H9 (cell line): ENCODE measurements around the gene B4GALNT2. TPM values are rescaled to one million over a fixed set of nuclear protein-coding genes. Genes with fewer than 3 reads are reported as not detected.

Source experiments
- DNase-seq: peaks from one replicate; pipeline ENCODE4 v3.0.0-alpha.2; 2017
- H2AFZ ChIP-seq: one replicate; pipeline ENCODE4 v1.6.1; 2013; ENCODE audit warnings: mild to moderate bottlenecking, low read length, control low read depth, moderate library complexity
- H2AK5ac ChIP-seq: 2 replicates; pipeline ENCODE4 v1.6.1; 2013; ENCODE audit warnings: low read length, control low read depth, mixed read lengths; ENCODE audit not compliant: insufficient read length
- H2BK120ac ChIP-seq: one replicate; pipeline ENCODE4 v1.6.1; 2013; ENCODE audit warnings: low read depth, mild to moderate bottlenecking, low read length, control low read depth, inconsistent platforms; ENCODE audit not compliant: poor library complexity, severe bottlenecking
- H2BK12ac ChIP-seq: 2 replicates; pipeline ENCODE4 v1.6.1; 2013; ENCODE audit warnings: low read length, control low read depth, mixed read lengths, low read depth; ENCODE audit not compliant: insufficient read length
- H2BK15ac ChIP-seq: 2 replicates; pipeline ENCODE4 v1.6.1; 2013; ENCODE audit warnings: low read depth, low read length, control low read depth
- H2BK20ac ChIP-seq: one replicate; pipeline ENCODE4 v1.6.1; 2013; ENCODE audit warnings: low read depth, mild to moderate bottlenecking, low read length, control low read depth, inconsistent platforms; ENCODE audit not compliant: poor library complexity, severe bottlenecking
- H2BK5ac ChIP-seq: 2 replicates; pipeline ENCODE4 v1.6.1; 2013; ENCODE audit warnings: low read length, control low read depth, mixed read lengths; ENCODE audit not compliant: insufficient read length
- H3K14ac ChIP-seq: 2 replicates; pipeline ENCODE4 v1.6.1; 2013; ENCODE audit warnings: low read length, control low read depth; ENCODE audit not compliant: insufficient read depth
- H3K18ac ChIP-seq: 2 replicates; pipeline ENCODE4 v1.6.1; 2013; ENCODE audit warnings: low read depth, mild to moderate bottlenecking, mixed read lengths, low read length, control low read depth; ENCODE audit not compliant: insufficient read length
- H3K23ac ChIP-seq: 2 replicates; pipeline ENCODE4 v1.6.1; 2013; ENCODE audit warnings: low read length, control low read depth, mixed read lengths, low read depth; ENCODE audit not compliant: insufficient read length
- H3K23me2 ChIP-seq: 2 replicates; pipeline ENCODE4 v1.6.1; 2013; ENCODE audit warnings: low read depth, mild to moderate bottlenecking, mixed read lengths, low read length, control low read depth; ENCODE audit not compliant: insufficient read length, poor library complexity, severe bottlenecking
- H3K27ac ChIP-seq: 2 replicates; pipeline ENCODE4 v1.5.1; 2013; ENCODE audit warnings: low read length, control low read depth, mixed read lengths, low read depth; ENCODE audit not compliant: insufficient read length
- H3K27me3 ChIP-seq: 2 replicates; pipeline ENCODE4 v1.6.1; 2013; ENCODE audit warnings: low read length, control low read depth, inconsistent platforms; ENCODE audit not compliant: insufficient read depth
- H3K4ac ChIP-seq: 2 replicates; pipeline ENCODE4 v1.6.1; 2013; ENCODE audit warnings: low read depth, mild to moderate bottlenecking, control low read depth, inconsistent platforms, low read length, moderate library complexity
- H3K4me1 ChIP-seq: 2 replicates; pipeline ENCODE4 v1.6.1; 2013; ENCODE audit warnings: low read length, control low read depth, inconsistent platforms; ENCODE audit not compliant: insufficient read depth
- H3K4me2 ChIP-seq: 2 replicates; pipeline ENCODE4 v1.6.1; 2013; ENCODE audit warnings: low read length, control low read depth, mixed read lengths; ENCODE audit not compliant: insufficient read length, insufficient read depth
- H3K56ac ChIP-seq: 2 replicates; pipeline ENCODE4 v1.6.1; 2013; ENCODE audit warnings: low read depth, mild to moderate bottlenecking, mixed read lengths, low read length, control low read depth; ENCODE audit not compliant: insufficient read length
- H3K79me1 ChIP-seq: 2 replicates; pipeline ENCODE4 v1.6.1; 2013; ENCODE audit warnings: low read depth, mild to moderate bottlenecking, moderate library complexity, low read length, control low read depth, inconsistent platforms; ENCODE audit not compliant: insufficient read depth, poor library complexity, severe bottlenecking
- H3K79me2 ChIP-seq: 2 replicates; pipeline ENCODE4 v1.6.1; 2013; ENCODE audit warnings: low read length, control low read depth, inconsistent platforms; ENCODE audit not compliant: insufficient read depth
- H3K9ac ChIP-seq: 2 replicates; pipeline ENCODE4 v1.6.1; 2013; ENCODE audit warnings: low read length, control low read depth, mixed read lengths; ENCODE audit not compliant: insufficient read length; ENCODE audit errors: extremely low read depth
- H3K9me3 ChIP-seq: one replicate; pipeline ENCODE4 v1.6.1; 2013; ENCODE audit warnings: low read depth, low read length, inconsistent platforms; ENCODE audit not compliant: control insufficient read depth
- H3T11ph ChIP-seq: one replicate; pipeline ENCODE4 v1.6.1; 2013; ENCODE audit warnings: mild to moderate bottlenecking, low read length, control low read depth, inconsistent platforms
- H4K20me1 ChIP-seq: one replicate; pipeline ENCODE4 v1.6.1; 2013; ENCODE audit not compliant: control insufficient read depth, insufficient read length, insufficient read depth
- H4K5ac ChIP-seq: 2 replicates; pipeline ENCODE4 v1.6.1; 2013; ENCODE audit warnings: low read depth, mild to moderate bottlenecking, mixed read lengths, low read length, control low read depth; ENCODE audit not compliant: insufficient read length
- H4K8ac ChIP-seq: replicated peaks from 2 replicates; pipeline ENCODE4 v1.6.1; 2013; ENCODE audit warnings: low read length, control low read depth, mixed read lengths, low read depth; ENCODE audit not compliant: insufficient read length
- H4K91ac ChIP-seq: 2 replicates; pipeline ENCODE4 v1.6.1; 2013; ENCODE audit warnings: low read depth, mild to moderate bottlenecking, moderate library complexity, mixed read lengths, low read length, control low read depth; ENCODE audit not compliant: insufficient read length
- H3K27ac Mint-ChIP-seq, 3 experiments: 2 replicates in 2 of 3; 3 replicates in 1 of 3; pipeline ENCODE4 v1.8.0; 2020 to 2021; ENCODE audit warnings: mixed read lengths in 3 of 3, mild to moderate bottlenecking in 1 of 3, moderate library complexity in 1 of 3
- H3K27me3 Mint-ChIP-seq: 2 replicates; pipeline ENCODE4 v1.8.0; 2021; ENCODE audit warnings: low read depth, mild to moderate bottlenecking, moderate library complexity, mixed read lengths
- H3K36me3 Mint-ChIP-seq, 3 experiments: 2 replicates in 2 of 3; 3 replicates in 1 of 3; pipeline ENCODE4 v1.8.0; 2020 to 2021; ENCODE audit warnings: low read depth in 3 of 3, mixed read lengths in 3 of 3; ENCODE audit not compliant: insufficient read depth in 1 of 3
- H3K4me1 Mint-ChIP-seq, 2 experiments: 2 replicates each; pipeline ENCODE4 v1.8.0; 2020; ENCODE audit warnings: mixed read lengths in 2 of 2
- H3K4me3 Mint-ChIP-seq, 2 experiments: 2 replicates in 1 of 2; 3 replicates in 1 of 2; pipeline ENCODE4 v1.8.0; 2020 to 2021; ENCODE audit warnings: mild to moderate bottlenecking in 2 of 2, mixed read lengths in 2 of 2, moderate library complexity in 1 of 2
- H3K9me3 Mint-ChIP-seq, 2 experiments: 2 replicates in 1 of 2; 3 replicates in 1 of 2; pipeline ENCODE4 v1.8.0; 2020; ENCODE audit warnings: mild to moderate bottlenecking in 2 of 2, mixed read lengths in 2 of 2, moderate library complexity in 1 of 2
- CTCF ChIP-seq: fragments of 200-600 bp; sonication (generic); conservative IDR thresholded peaks from 3 replicates; pipeline ENCODE4 v1.8.0; 2021; ENCODE audit warnings: antibody characterized with exemption, mild to moderate bottlenecking
- WGBS: extraction: QIAGEN DNeasy Blood & Tissue Kit; methylation state at CpG from one replicate; pipeline ENCODE4 v1.1.7; 2013; ENCODE audit warnings: missing lambda C conversion rate, low lambda C conversion rate, mixed read lengths; ENCODE audit not compliant: insufficient read length; ENCODE audit errors: extremely low coverage; 5-methylcytosine and 5-hydroxymethylcytosine counted together
- total RNA-seq: library from RNA; stranded (reverse); gene quantifications from 2 replicates; pipeline ENCODE4 v1.2.1, GENCODE V29; 2021

Gene B4GALNT2
- total RNA-seq, 1 experiment from 2014 or later, result not detected

DNA sequence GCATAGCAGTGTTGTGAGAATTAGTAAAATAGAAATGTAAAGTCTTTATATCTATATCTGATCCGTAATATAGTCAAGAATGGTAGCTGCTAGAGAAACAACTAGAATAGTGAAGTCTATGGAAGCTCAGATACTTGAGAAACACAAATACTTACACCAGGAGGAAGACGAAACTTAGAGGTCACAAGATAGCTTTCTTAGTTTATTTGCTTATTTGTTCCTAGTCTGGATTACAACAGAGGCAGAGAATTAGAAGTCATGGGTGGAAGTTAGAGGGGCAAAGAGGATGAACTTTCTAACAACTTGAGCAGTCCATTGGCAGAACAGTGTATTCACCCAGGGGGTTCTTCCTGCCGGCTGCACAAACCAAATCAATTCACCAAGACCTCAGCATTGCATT is 64.0 kb downstream of the B4GALNT2 start:
- no peak for TF ChIP-seq CTCF
- Mint-ChIP-seq H3K27me3 (peaks cover 5% of the 10 kb centered on the region), H3K36me3 (no peaks in the 10 kb centered on the region), H3K4me1 (peaks cover 7 to 13% of the 10 kb centered on the region in 2 experiments), H3K9me3 (no peaks in the 10 kb centered on the region), H3K27ac (no peak overlapping the region), H3K4me3 (no peak overlapping the region)
- Histone ChIP-seq H2AFZ (no peak overlapping the region), H2BK120ac (no peak overlapping the region), H4K20me1 (no peaks in the 10 kb centered on the region), H3K27ac (no peak overlapping the region), H3K9me3 (no peaks in the 10 kb centered on the region), H3K23me2 (peaks cover 6% of the 10 kb centered on the region), H2BK15ac (no peak overlapping the region), H3K56ac (no peak overlapping the region), H3K14ac (no peak overlapping the region), H4K5ac (no peak overlapping the region), H2BK5ac (no peak overlapping the region), H3K23ac (no peak overlapping the region), H4K91ac (no peak overlapping the region), H3K9ac (no peak overlapping the region), H3K4ac (no peak overlapping the region), H3K4me2 (no peak overlapping the region), H2BK12ac (no peak overlapping the region), H3T11ph (no peak overlapping the region), H2AK5ac (no peak overlapping the region), H3K79me2 (no peaks in the 10 kb centered on the region), H3K27me3 (no peaks in the 10 kb centered on the region), H4K8ac (no peak overlapping the region), H2BK20ac (no peak overlapping the region), H3K4me1 (no peaks in the 10 kb centered on the region; the same call in 1 of the 2 replicates), H3K18ac (no peak overlapping the region), H3K79me1 (no peaks in the 10 kb centered on the region)
- no CpG with 5 or more reads among the region's 3 CpGs for WGBS
- no peak for DNase-seq
